Middle frontal gyrus (tissue), 1 donor: Measurements from ENCODE around the gene ARHGAP28.
A peak's percentile ranks its signal among the peaks of the same experiment; 100 is the strongest.

Experiments used
- DNase-seq: peaks from one replicate; pipeline ENCODE4 v3.0.0-alpha.2; 2015; ENCODE audit warnings: low spot score; ENCODE audit errors: extremely low spot score

Gene ARHGAP28

DNA sequence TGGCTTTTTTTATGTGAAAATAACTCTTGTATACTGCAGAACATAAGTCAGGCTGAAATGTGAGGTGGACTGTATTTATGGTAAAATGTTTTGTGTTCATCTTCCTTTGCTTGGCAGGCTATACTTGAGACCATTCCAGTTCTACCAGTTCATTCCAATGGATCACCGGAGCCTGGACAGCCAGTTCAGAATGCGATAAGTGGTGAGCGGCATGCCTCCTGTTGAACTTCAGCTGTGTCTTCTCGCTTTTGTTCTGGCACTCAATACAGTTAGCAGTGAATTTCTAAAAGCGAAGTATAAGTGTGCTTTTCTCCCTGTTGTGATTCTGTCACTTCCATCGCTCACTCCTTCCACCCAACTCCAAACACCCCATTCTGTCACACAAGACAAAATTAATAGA lies 138.5 kb downstream of the ARHGAP28 start:
- DNase-seq, result no peak

DNA sequence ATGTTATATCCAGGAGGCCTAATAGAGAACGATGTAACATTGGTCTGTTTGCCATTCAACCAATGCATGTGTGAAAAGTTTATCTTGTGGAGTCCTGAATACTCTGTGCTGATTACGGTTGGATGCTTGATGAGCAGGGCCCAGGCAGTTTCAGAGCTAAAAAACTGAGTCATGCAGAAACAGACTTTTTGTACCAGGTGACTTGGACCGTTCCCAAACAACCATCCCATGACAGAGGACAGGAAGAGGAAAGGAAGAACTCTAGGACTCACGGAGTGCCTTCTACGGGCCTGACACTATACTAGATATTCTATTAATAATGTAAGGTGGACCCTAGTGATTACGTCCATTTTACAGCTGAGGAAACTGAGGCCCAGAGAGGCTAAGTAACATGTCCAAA lies 142.1 kb downstream of the ARHGAP28 start:
- DNase-seq, result no peak

DNA sequence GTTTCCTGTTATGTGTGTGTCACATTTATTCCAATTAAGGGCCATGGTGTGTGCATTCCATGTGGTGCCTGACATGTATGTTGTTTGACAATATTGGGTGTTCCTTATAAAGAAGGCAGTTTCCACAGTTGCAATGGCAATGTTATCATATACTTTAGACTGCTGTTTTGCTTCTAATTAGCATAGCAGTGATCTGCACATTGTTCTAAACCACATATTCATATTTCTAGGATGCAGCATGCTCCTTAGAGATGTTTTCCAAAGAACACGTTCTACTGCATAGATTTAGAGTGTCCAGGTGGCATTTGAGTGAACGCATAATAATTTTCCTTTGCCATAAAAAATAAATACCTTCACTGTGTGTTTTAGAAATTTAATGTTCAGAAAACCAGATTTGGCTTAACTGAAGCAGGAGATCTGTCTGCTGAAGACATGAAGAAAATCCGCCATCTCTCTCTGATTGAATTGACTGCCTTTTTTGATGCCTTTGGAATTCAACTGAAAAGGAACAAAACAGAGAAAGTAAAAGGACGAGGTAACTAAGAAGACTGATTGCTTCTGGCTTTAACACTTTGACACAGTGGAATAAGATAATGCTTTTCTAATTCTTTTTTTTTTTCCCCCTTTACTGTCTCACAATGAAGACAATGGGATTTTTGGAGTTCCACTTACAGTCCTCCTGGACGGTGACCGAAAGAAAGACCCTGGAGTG lies 143.7 kb downstream of the ARHGAP28 start:
- no peak for DNase-seq

DNA sequence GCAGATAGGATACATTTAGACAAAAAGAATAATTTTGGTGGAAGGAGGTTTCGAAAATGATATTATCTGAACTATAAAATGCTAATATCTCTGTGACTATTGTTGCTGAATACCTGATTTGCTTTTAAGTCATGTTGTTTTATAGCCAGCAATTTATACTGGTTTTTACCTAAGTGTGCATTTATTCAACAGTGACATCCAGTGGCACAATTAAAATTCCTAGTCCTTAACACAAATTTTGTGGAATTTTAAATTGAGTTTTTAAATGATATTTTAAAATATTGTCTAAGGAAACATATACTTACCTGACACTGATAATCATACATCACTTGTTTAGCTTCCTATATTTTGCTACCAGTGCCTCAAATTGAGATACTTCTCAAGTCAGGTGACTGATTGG lies 144.8 kb downstream of the ARHGAP28 start:
- DNase-seq, result no peak

DNA sequence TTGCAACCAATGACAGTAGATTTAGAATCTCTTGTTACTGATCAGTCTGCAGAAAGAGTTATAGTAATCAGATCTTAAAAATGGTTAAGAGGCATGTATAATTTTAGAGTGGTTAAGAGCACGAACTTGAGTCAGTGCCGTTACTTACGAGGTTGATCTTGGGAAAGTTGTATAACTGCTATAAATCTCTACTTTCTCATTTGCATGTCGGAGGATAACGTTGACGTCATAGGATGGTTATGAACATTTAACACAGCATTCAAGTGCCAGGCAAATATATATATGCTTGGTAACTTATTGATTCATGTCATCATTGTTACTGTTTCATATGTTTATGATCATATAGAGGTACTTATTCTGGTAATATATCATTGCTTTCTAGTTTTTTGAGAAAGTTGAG lies 146.2 kb downstream of the ARHGAP28 start:
- DNase-seq, result no peak

DNA sequence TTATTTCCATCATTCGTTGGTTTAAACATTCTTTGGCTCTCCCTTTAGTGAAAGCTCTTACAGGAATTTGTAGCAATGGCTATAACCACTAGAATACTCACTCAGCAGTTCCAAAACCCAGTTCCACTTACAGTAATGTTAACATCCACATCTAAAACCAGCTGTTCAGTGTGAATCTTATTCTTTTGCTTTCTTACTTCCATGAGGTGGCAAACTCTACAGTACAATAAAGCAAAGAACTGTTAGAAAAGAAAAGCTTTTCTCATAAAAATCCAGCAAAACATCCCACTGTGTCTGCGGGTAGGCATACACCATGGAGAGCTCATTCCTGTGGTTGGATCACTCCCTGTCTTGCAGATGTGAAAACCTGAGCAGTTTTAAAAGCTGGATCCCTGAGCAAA lies 147.1 kb downstream of the ARHGAP28 start:
- no peak for DNase-seq

DNA sequence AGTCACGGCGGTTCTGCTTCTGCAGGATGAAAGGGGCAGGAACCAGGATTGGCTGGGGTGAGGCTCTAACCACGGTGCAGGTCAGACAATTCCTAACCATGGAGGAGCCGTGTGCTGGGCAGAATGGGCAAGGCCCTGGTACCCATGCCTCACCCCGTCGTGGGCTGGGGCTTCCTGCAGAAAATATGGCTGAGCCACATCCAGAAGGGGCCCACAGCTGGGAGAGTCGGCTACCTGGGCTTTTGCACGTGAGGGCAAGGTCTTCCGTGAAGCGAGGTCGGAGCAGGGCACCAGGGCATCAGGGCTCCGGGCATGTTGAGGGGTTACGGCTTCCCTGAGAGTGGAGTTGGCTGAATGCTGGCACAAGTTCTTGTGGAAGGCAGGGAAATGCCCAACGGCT lies 147.8 kb downstream of the ARHGAP28 start:
- no peak for DNase-seq

DNA sequence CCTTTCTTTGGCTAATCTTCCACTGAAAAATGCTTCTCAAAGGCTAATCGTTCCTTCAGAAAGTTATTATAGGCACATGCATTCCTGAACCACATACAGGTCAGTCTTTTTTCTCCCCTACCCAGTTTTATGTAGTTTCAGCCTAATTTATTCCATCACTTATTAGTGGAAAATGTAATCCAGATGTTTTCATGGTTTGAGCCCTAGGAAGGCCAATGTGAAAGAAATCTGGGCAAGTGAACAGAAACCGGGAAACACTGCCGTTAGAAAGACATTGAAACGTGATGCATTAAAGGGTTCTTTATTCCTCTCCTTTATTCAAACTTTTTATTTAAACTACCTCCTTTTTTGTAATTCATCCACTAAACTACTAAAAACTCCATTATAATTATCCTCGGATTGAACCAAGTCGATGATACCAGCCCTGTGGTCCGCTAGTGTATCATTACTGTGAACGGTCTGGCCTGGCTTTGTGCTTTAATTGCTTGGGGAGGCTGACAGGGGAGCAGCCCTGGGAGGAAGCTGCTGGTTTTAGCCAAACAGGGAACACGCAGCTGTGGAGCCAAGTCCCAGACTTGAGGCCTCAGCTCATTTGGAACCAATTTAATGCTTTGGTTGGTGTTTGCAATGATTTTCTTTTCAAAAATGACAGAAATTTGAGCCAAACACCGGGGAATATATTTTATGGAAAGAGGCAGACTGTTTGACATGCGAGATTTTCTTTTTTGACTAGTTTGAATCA lies 149.2 kb downstream of the ARHGAP28 start:
- DNase-seq, result no peak

DNA sequence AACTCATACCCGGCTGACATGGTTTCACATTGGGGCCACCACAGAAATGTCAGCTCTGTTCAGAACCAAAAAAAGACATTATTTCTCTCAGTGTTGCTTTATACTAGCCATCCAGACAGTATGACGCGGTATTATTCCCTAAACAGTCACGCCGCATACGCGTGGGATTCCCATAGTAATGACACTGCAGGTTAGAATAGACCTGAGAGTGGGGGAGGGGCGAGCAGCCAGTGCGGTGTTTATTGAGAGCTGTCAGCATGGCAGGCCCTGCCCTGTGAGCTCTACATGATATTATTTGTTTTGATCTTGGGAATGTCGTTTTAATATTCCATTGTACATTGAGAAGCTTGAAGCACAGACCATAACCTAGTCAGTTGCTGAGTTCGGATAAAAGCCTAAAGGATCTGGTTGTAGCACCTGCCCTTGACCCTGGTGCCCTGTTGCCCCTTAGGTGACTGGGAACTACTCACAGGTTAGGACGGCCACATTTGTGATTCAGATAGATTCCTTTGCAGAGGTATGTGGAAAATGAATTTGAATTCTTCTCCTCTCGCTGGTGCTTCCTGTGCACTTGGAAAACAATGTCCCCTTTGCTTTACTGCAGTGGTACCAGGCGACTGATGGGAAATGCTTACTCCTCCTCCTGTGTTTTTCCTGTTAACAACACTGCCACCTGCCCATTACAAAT lies 150.1 kb downstream of the ARHGAP28 start:
- DNase-seq, result no peak

DNA sequence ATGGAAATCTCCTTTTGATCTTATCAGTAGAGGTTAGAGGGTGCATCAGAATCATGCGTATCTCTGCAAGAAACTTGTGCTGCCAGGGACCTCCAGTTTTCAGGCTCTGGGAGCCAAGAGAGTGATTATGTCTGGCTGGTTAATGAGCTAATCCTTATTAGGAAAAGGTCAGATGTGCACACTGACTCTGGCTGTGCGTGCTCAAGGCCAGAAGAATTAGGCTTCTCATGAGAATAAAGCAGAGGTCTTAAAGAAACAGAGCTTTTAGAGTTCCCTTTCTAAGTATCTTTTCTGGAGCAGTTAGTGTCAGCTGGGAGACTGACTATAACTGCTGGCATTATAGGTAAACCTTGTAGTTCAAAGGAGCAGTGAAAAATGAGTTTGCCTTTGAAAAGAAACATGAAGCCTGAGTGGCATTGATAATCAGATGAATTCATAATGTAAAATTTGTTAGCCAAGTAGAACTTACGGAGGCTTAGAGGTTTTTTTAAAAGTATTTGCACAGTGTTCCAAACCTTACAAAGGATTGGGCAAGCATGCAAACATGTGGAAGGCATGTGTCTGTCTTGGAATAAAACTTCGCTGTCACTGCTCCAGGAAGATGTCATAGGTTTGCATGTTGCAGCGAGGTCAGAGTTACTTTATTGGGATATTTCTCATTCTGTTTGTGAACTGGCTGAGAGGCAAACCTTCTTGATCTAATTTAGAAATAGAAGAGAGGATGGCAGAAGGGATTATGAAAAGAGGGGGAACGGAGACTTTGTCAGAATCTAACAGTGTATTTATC lies 151.7 kb downstream of the ARHGAP28 start:
- DNase-seq, result no peak

DNA sequence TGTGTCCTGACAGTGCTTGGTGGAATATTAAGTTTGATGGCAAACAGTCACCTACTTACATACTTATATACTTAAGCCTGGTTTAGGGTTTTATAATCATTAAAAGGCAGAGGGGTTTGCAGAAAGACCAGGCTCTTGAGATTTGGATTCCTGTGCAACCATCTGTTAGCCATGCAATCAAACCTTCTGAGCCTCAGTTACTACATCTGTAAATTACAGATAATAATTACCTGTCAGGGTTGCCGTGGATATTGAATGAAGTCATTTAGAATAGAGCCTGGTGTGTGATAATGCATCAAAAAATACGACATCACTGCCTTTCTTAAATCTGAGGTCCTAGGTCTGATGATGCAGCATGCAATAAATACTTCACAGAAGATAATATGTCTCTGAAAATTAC lies 152.9 kb downstream of the ARHGAP28 start:
- no peak for DNase-seq

DNA sequence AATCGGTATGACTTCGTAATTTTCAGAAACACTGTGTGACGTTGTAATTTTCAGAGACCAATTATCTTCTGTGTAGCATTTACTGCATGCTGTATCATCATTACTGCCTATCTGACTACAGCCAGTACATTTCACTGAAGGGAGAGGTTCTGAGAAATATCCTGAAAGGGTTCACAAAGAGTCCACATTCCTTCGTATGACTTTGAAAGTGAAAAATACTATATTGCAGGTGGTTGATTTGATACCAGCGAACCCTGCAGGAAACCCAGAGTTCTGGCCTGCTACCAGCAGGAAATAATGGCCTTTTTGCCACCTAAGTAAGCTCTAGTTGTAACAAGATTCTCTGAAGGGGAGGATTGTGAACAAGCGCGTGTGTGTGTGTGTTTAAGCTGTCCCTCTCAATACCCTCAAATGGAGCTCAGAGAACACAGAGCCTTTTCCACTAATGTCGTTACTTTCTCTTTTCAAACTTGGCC lies 155.5 kb downstream of the ARHGAP28 start:
- DNase-seq, result no peak

DNA sequence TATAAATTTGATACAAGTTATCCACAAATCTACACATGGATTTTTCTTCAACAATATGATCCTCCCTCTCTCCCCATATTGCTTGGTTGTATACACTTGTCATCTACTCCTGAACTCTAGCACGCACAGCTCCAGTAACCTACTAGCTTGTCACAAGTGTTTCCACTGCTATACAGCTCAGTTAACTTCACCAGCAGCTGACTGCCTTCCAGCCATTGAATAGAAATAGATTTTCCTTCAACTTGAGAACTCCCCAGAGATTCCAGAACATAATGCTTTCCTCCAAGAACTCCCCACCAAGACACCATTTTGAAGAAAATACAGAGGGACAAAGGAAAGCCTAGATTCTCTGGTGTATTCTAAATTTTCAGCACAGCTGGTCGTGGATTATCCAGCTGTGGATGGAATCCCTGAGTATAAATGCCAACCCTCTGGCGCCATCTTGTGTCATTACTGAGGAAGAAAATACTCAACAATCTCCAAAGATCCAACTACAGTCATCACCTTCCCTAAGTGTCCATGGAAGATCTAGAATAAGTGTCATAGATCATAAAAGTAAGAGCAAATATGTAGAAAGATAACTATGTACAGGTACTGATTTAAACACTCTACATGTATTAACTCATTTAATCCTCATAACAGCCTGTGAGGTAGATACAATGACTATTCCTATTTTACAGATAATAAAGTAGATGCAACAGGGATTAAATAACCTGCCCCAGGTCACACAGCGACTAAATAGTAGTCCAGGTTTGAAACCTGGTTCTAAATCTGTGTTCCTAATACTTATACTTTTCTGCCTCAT lies 156.7 kb downstream of the ARHGAP28 start:
- DNase-seq, result peak; percentile 38

DNA sequence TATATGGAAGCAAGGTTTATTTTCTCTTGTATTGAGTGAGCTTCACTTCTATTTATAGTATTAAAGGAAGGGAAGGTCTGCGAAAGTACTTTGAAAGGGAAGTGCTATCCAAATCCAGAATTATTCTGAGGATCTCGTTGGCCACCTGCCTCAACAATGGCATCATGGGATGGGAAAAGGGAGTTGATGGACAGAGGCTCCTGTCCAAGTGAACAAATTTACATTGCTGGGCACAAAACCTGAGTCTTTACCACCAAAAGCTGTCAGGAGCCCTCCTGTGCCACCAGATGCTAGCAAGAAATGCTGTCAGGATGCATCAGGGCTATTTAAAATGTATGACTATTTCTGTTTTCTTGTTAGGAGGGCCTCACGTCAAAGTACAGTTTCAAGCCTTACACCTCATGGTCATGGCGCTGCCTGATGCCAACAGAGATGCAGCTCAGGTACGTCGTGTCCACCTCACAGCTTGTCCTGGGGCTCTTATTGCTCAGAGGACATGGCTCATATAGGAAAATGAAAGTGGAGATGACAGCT lies 157.3 kb downstream of the ARHGAP28 start:
- no peak for DNase-seq

DNA sequence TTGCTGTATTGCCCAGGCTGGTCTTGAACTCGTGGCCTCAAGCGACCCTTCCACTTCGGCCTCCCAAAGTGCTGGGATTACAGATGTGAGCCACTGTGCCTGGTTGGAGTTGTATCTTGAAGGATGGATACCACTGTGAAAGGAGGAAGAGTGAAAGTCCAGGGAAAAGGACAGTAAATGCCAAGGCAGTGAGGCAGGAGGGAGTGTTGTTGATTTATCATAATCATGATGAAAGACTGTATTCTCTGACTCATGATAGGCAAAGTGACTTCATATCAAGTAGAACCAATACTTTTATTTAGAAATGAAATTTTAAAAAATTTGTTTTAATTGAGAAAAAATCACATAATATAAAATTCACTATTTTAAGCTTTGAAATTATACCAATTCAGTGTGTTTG lies 162.3 kb downstream of the ARHGAP28 start:
- no peak for DNase-seq

DNA sequence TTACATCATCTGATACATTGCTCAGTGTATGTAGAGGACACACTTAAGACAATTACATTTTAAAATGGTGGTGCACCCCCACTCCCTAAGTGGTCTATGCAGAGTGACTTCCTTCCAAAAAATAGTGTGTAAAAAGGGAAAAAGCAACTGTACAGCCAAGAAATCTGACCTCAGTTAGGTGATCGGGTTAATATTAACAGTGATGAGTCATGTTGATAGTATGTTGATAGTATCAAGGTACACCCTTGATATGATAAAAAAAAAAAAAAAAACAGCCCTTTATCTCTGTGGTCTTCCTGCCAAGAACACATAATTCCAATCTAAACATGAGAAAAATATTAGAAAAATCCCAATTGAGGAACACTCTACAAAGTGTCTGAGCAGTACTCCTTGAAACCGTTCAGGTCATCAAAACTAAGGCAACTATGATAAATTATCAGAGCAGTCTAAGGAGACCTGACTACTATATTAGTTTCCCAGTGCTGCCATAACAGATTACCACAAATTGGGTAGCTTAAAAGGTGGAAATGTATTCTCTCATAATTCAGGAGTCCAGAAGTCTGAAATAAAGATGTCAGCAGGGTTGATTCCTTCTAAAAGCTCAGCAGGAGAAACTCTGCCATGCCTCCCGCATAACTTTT lies 171.9 kb downstream of the ARHGAP28 start:
- DNase-seq, result no peak

DNA sequence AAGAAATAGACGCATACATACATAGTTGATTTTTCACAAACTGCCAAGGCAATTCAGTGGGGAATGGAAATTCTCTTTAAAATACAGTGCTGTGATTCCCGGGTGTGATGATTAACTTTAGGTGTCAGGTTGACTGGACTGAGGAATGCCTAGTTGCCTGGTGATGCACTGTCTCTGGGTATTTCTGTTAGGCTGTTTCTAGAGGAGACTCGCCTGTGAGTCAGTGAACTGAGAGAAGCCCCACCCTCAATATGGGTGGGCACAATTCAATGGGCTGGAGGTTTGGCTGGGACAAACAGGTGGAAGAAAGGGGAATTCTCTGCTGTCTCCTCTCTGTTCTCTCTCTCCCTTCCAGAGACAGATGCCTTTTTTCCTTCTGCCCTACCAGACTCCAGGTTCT lies 187.6 kb downstream of the ARHGAP28 start:
- no peak for DNase-seq

DNA sequence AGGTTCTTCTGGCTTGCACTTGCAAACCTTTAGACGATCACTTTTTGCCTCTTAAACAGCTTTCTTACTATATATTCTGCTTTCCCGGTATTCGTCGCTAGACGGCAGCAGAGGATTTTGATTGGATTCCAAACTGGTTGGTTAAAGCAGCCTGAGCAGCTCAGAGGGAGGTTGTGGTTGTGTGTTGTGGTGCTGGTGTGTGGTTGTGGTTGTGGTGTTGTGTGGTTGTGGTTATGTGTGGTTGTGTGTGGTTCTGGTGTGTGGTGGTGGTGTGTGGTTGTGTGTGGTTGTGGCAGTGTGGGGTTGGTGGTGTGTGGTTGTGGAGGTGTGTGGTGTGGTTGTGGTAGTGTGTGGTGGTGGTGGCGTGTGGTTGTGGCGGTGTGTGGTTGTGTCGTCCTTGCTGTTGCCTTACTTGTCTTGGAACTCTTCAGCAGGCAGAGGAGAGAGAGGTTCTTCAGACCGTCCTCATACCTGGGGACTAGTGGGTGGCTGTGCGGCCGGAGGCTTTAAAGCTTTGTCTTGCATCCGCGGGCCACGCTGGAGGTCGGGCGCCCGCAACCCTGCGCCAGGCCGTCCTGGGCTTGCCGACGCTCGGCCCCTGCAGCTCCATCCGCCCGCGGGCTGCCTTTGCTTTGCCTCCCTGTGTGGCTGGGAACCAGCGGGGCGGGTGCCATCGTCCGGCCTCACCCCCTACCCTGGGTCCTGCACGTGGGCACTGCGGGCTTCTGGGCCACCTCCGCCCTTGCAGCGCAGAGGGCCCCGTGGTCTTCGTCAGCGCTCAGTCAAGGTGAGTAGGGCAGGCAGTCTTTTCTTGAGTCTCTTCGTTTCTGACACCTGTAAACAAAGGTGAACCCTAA lies 190.8 kb downstream of the ARHGAP28 start:
- peak; percentile 44 for DNase-seq

DNA sequence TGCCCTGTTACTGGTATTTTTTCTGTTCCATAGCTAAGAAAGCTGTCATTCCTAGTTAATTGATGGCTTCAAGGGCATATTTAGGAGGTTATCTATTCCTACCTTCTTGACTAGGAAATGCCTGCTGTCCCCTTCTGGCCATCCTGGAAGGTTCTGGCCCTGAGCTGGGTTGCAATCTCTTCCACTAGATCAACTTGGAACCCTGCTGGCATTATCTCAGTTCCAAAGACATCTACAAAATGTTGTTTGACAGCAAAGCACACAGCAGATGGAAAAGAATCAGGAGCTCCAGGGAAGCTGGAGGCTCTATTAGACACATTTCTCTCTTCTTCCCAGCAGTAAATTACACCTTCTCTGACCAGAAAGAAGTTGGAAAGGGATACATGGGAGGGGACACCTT lies 192.1 kb downstream of the ARHGAP28 start:
- DNase-seq, result no peak
